ENCODE measurements around the gene ARPC3.
"Not testable (repeated sequence)": the region's sequence is repeated elsewhere in the genome, so short reads cannot be mapped to it uniquely, and the experiment has no call there.

The ARPC3 gene

DNA sequence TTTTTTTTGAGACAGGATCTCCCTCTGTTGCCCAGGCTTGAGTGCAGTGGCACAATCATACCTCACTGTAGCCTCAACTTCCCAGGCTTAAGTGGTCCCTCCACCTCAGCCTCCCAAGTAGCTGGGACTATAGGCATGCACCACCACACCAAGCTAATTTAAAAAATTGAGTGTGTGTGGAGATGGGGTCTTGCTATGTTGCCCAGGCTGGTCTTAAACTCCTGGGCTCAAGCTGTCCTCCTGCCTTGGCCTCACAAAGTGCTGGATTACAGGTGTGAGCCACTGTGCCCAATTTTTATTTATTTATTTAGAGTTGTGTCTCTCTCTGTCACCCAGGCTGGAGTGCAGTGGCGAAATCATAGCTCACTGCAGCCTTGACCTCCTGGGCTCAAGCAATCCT is 29.5 kb downstream of the ARPC3 start:
- not testable (repeated sequence) for DNase-seq (ENCODE audit: extremely low read depth in 1 of 2, low read depth in 1 of 2)

DNA sequence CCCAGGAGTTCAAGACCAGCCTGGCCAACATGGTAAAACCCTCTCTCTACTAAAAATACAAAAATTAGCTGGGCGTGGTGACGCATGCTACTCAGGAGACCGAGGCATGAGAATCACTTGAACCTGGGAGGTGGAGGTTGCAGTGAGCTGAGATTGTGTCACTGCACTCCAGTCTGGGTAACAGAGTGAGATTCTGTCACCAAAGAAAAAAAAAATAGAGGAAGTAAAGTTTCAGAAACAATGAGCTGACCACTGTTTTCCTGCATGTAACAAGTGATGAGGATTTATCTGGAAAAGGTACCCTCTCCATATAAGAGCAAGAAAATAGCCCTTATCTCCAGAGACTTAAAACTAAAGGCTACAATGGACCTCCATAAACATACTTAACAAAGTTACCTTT is 33.0 kb downstream of the ARPC3 start:
- not testable (repeated sequence) for DNase-seq (ENCODE audit: extremely low read depth in 1 of 2, low read depth in 1 of 2)

DNA sequence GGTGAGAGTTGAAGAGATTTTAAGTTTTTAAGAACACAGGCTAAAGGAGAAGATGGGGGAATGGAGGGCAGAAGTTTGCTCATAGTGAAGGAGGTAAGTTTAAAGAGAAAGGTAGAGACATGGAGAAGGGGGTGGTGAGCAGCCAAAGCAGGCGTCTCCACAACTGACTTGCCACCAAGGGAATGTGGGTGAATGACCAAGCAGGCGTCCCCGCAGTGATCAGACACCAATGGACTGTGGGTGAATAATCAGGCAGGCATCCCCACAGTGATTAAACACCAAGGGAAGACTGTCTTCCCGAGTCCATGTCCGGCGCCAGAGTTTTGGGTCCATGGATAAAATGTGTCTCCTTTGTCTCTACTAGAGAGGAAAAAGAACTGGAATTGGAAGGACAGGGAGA is 40.1 kb downstream of the ARPC3 start:
- DNase-seq (ENCODE audit: extremely low read depth in 1 of 2, low read depth in 1 of 2): not testable (repeated sequence)

GRCh38 chr12:110405126-110405662 is 44.9 kb downstream of the ARPC3 start:
- not testable (repeated sequence) for DNase-seq (ENCODE audit: extremely low read depth in 1 of 2, low read depth in 1 of 2)

DNA sequence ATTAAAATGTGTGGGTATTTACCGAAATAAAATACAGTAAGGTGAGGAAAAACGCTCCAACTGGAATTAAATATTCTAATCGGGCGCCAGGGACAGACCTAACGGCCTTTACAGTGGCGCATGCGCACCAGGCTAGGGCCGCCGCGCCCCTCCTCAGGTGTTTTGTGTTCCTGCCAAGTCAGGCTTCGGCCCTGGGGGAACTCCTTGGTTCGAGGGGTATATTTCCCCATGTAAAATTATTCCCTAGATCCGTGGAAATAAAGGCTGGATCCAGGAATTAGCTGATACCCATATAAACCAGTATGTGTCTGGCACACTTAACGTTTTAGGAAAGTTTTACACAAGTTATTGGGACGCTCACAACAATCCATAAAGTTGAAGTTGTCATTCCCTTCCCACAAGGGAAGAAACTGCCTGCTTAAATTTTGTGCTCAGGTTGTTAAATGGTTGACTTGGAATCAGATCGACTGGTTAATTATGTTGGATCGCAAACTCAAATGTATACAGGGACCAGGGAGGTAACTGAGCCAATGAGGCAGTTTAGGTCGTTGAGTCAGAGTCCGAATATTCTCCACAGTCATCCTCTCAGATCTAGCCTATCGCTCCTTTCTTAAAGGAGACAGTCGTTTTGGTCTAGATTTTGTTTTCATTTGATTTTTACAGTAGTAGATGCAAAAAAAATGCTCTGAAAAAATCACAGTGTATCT is 46.0 kb downstream of the ARPC3 start:
- peak; percentile 46 to 62 for DNase-seq (ENCODE audit: extremely low read depth in 1 of 2, low read depth in 1 of 2)

DNA sequence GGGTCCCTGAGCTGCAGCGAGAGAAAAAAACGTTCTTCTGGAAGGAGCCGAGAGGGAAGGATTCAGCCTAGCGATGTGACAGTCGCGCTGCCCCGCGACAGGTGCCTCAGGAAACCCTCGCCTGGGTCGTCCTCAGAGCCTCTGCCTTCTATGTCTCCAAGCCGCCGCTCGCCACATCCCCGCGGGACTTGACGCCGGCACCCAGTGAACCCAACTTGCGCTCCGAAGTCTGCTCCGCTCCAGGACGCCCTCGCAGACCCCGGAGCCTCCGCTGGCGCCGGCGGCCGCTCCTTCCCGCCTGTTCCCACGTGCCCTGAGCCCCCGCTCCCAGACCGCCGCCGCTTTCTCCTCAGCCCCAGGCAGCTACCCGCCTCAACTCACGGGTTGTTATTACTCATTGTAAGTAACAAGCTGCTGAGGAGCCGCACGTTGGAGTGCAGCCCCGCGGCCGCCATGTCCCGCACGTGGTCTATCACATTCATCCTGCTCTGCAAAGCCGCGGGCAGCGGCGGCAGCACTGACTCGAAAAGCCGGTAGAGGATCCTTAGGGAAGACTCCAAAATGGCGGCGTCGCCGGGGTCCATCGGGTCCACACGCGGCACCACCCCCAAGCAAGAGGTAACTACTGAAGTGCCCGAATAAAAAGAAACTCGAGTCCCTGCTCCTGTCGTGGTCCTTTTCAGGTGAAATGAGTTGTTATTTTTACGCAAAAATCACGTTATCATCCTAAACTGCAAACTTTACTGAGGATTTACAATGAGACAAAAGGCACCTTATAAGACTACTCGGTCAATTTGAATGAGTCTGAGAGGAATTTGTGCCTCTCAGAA is 46.8 kb downstream of the ARPC3 start, which contains the start of gene ANAPC7:
ANAPC7 (minus strand) TSS at position 563 of the 830 bp plus-strand sequence; CDS start at position 482, 81 bp downstream.
- peak; percentile 62 to 76 for DNase-seq (ENCODE audit: extremely low read depth in 1 of 2, low read depth in 1 of 2)

Data from stimulated activated CD8-positive, alpha-beta memory T cell treated with anti-CD3 and anti-CD28 coated beads, Interleukin-7, amount 100 ng/mL, for 48 hours (primary cell).